NCI-H526 treated with DMSO at 0.1 percent for 48 hours (cell line): ENCODE data around the gene OSTF1.

Experiments used
- DNase-seq: peaks from one replicate; lab custom pipeline; 2025; lab: John Stamatoyannopoulos, UW

The OSTF1 gene

DNA sequence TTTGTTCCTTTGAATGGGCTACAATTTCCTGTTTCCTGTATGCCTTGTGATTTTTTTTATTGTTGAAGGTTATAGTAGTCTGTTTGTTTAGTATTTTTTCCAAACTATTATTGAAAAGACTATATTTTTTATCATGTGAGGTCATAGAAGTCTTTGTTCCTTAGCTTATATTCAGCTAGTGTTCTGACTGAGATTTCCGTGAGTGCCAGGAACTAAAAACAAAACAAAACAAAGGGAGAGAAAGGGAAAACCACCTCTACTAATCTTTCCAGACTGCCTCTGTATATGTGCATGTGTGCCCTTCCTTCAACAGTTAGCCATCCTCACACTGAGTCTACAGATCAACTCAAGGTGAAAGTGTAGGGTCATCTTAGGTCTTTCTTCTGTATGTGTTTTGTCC, 79.0 kb downstream of the OSTF1 start:
- no peak for DNase-seq

DNA sequence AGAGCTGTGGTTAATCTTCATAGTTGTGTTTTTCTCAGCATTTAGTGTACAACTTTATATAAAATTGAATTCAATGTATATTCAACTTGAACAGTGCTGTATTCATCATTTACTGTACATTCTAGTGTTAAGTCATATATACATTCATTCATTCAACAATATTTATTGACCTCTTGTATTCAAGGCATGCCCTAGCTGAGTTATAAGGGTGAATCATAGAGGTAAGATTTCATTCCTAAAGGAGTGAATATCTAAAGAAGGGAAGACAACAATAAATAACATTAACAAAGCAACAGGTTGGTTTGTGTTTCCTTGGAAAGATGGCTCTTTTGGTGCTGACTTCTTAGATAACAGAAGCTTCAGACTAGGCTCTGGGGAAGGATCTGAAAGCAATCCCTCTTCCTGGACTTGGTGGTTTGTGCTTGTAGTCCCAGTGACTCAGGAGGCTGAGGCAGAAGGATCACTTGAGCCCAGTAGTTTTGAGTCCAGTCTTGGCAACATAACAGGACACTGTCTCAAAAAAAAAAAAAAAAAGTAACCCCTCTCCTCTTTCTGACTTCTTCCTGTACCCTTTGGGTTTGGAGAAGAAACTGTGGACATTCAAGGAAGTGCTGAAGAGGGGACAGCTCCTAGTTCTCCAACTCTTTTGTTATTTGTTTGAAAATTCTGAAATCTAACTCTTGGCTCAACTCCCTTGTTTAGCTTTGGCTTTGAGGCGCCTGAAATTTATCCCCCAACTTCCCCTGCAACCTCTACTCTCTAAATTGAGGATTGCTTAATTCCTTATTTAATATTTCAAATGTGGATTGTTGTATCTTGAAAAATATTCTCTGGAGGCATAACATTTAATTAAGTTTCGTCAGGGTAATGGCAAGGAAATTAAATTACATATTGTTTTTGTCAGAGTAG, 80.2 kb downstream of the OSTF1 start:
- DNase-seq = no peak

DNA sequence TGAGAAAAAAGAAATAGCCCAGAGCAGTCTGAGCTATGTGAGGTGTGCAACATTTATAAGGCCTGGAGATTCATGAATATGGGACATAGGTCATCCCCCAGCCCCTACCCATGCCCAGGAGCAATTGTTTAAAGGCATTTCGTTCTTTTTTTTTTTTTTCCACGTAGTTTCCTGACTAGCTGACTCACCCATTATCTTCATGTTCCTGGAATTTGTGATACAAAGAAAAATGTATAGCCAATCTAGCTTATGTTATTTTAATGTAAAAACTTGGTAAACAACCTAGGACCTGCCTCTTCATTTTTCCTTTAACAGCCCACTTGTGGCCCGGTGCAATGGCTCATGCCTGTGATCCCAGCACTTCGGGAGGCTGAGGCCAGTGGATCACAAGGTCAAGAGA, 81.3 kb downstream of the OSTF1 start:
- no peak for DNase-seq

DNA sequence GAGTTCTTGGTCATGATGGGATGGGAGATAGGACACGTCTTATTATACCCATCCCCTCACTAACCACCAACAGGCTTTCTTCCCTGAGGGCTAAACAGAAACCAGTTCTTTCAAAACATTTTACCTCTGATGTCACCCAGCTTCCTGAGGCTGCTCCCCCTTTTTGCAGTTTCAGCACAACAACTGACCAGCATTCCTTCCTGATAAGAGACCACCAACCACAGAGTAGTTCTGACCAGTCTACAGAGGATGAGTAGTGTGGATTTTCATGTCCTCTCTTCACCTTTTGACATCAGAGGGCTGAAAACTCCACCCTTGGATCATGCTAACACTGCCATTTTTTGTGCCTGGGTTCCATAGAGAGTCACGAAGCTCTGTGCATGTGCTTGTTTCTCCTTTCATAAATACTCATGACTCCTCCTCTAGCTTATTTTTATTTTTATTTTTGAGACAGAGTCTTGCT, 82.6 kb downstream of the OSTF1 start:
- no peak for DNase-seq

DNA sequence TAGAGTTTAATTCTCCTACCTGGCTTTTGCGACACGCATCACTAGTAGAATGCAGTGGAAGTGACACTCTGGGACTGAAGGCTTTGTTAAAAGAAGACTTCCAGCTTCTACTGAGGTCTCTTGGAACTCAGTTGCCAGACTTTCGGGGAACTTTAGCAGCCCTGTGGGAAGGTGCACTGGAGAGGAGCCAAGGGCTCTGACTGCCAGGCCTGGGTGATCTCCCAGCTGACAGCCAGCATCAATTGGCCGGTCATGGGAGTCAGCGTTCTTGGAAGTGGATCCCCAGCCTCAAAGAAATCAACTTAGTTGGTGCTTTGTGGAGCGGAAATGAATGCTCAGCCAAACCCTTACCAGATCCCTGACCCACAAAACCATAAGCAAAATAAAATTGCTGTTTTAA, 87.1 kb downstream of the OSTF1 start:
- no peak for DNase-seq

DNA sequence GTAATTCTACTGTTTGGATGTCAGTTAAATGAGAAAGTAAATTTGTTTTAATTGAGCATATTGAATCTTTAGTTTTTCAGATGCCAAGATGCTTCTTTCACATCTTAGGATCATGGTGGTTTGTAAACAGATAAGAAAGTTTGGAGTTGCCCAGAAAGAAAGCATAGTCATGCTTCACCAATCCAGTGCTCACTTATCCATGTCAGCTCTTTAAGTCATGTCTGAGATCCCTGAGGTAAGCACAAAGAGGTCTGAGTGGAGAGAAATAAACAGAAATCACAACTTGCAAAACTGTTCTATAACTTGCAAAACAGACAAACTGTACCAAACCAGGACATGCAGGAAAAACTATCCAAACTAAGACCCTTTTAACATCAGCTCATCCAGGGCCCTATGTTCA, 87.7 kb downstream of the OSTF1 start:
- DNase-seq = no peak

DNA sequence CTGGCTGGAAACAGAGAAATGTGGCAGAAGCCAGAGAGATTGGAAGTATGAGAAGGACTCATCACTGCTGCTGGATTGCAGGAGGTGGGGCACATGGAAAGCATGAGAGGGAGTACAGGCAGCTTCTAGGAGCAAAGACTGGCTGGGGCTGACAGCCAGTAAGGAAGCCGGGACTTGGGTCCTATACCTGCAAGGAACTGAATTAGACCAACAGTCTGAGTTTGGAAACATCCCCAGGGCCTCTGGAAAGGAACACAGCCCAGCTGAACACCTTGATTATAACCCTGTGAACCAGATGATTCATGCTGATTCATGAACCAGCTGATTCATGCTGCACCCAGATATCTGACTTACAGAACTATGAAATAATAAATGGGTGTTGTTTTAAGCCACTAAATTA, 93.4 kb downstream of the OSTF1 start:
- DNase-seq = no peak

DNA sequence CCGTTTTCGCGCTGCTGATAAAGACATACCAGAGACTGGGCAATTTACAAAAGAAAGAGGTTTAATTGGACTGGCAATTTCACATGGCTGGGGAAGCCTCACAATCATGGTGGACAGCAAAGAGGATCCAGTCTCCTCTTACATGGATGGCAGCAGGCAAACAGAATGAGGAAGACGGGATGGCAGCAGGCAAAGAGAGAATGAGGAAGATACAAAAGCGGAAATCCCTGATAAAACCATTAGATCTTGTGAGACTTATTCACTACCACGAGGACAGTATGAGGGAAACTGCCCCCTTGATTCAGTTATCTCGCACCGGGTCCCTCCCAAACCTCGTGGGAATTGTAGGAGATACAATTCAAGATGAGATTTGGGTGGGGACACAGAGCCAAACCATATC, 95.0 kb downstream of the OSTF1 start:
- no peak for DNase-seq

DNA sequence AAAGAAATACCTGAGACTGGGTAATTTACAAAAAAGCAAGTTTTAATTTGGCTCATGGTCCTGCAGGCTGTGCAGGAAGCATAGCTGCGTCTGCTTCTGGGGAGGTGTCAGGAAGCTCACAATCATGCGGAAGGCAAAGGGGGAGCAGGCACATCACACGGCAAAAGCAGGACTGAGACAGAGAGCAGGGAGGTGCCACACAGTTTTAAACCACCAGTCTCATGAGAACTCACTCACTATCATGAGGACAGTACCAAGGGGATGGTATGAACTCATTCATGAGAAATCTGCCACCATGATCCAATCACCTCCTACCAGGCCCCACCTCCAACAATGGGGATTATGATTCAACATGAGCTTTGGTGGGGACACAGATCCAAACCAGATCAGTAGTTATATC, 96.2 kb downstream of the OSTF1 start:
- no peak for DNase-seq

DNA sequence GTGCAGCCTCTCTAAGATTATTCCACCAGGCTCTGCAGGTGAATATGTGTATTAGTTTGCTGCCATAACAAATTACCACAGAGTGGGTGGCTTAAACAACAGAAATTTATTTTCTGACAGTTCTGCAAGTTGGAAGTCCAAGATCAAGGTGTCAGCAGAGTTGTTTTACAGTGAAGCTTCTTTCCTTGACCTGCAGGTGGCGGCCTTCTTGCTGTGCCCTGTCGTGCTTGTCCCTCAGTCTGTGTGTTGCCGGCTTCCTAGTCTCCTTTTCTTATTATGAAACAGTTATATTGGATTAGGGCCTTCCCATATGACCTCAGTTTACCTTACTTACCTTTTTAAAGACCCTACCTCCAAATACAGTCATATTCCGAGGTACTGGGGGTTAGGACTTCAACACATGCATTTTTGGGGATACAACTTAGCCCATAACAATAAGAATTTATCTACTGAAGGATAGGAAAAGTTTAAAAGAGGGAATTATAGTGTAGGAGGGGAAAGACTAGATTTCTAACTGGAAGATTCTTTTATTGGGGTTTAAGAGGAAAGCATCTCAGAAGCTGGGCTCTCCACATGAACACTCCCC, 97.4 kb downstream of the OSTF1 start:
- DNase-seq = no peak

DNA sequence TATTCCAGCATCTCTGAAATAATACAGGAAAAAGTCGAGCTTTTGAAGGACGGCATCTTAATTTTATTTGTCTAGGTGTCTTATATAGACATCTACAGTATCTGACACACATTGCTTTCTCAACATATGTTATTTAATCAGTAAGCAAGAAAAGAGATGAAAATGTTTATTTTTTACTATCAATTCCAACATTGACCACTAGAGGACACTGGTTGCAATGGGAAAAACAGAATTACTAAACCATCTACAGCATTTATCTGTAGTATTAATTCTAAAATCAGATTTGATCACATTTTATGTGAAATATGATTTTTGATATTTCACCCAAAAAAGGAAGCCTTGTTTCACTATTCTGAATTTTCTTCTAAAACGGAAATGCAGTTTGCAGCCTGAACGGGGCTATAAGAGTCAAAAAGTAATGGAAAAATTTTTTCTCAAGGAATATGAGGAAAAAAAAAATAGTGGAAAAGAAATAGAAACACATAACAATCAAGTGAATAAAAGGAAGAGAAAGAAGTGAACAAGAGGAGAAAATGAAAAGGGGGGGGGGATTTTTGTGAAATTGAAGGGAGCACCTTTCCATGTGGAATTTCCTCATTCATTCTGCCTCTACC, 98.6 kb downstream of the OSTF1 start:
- no peak for DNase-seq

DNA sequence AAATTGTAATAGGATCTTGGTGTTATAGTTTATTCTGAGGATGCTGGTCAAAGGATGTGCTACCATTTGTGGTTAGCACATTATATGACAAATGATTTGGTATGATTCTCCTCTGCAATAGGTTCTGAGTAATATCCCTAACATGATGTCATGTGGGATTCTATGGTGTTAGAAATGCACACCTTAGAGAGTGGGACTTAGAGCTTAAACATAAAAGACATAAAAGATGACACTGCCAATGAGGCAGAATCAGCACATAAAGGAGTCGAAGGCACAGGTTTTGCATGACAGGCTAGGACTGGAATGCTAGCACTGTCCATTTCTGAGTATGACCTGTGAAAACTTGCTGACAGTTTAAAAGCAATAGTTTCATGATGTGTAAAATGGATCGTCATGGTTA, 100.4 kb downstream of the OSTF1 start:
- DNase-seq = no peak

DNA sequence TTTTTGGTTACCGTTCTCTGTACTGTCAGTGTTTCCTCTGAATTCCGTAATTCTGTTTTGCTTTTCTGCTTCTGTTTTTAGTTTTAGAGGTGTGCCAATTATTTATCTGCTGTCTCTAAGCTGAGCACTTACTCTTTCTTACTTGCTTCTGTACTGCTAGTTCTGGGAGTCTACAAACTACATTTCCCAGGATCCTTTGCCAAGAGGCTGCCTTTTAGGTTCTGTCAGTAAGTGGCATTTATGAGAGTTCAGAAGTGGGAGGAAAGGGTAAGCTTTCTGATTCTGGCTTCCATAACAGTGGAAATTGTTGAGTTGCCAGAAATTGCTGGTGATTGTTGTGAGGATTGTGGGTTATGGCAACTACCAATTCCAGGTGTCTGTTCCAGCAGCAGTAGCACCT, 102.4 kb downstream of the OSTF1 start:
- DNase-seq = no peak
